Loucy (cell line): ENCODE results near the gene SULT2B1.

ENCODE experiments used
- CTCF ChIP-seq: fragments of 200-600 bp; sonication (generic); conservative IDR thresholded peaks from 2 replicates; pipeline ENCODE4 v1.5.1; 2014; ENCODE audit warnings: mild to moderate bottlenecking, antibody characterized with exemption, low read length
- EZH2phosphoT487 ChIP-seq: fragments of 200-600 bp; IDR thresholded peaks from 2 replicates; pipeline ENCODE4 v1.6.1; 2018; ENCODE audit warnings: antibody characterized with exemption, mild to moderate bottlenecking, moderate library complexity, borderline replicate concordance

- no peak for TF ChIP-seq CTCF
- no peak for TF ChIP-seq EZH2phosphoT487
These were observed 78.5 kb downstream of the SULT2B1 start for GRCh38 chr19:48630296-48631063.
